ENCODE measurements around the gene CDH4. TPM values are rescaled to one million over a fixed set of nuclear protein-coding genes. Genes with fewer than 3 reads are reported as not detected.
A peak's percentile ranks its signal among the peaks of the same experiment; 100 is the strongest.

Gene CDH4
- polyA plus RNA-seq, 1 donor from 2014 or later, result not detected

GRCh38 chr20:61806314-61806713 lies 554.3 kb downstream of the CDH4 start:
- no peaks in the 10 kb centered on the region for H3K9me3 Mint-ChIP-seq
- H3K27ac Mint-ChIP-seq, result peak overlapping the region in 1 of 3 donors; percentile 76
- no peaks in the 10 kb centered on the region for H3K4me1 Mint-ChIP-seq
- H3K27me3 Mint-ChIP-seq, result peaks cover 4% of the 10 kb centered on the region
- H3K4me3 Mint-ChIP-seq, result no peak overlapping the region
- H3K36me3 Mint-ChIP-seq, result peaks cover 3% of the 10 kb centered on the region

- H3K36me3 Mint-ChIP-seq, result peaks cover 3% of the 10 kb centered on the region
- H3K4me3 Mint-ChIP-seq, result no peak overlapping the region
- H3K27ac Mint-ChIP-seq, result no peak overlapping the region
- H3K9me3 Mint-ChIP-seq, result no peaks in the 10 kb centered on the region
- no peaks in the 10 kb centered on the region for H3K4me1 Mint-ChIP-seq
- H3K27me3 Mint-ChIP-seq, result no peaks in the 10 kb centered on the region
Observed at GRCh38 chr20:61806995-61807394, 554.9 kb downstream of the CDH4 start.

- Mint-ChIP-seq H3K9me3 (no peaks in the 10 kb centered on the region), H3K27me3 (no peaks in the 10 kb centered on the region), H3K27ac (no peak overlapping the region), H3K4me3 (no peak overlapping the region), H3K4me1 (no peaks in the 10 kb centered on the region), H3K36me3 (peaks cover 3% of the 10 kb centered on the region)
Observed at GRCh38 chr20:61807471-61808160, 555.6 kb downstream of the CDH4 start.

GRCh38 chr20:61808447-61808846 lies 556.4 kb downstream of the CDH4 start:
- Mint-ChIP-seq H3K9me3 (no peaks in the 10 kb centered on the region), H3K27ac (no peak overlapping the region), H3K4me3 (no peak overlapping the region), H3K27me3 (no peaks in the 10 kb centered on the region), H3K4me1 (no peaks in the 10 kb centered on the region), H3K36me3 (peaks cover 3% of the 10 kb centered on the region)

- Mint-ChIP-seq H3K36me3 (peaks cover 3% of the 10 kb centered on the region), H3K4me1 (no peaks in the 10 kb centered on the region), H3K4me3 (no peak overlapping the region), H3K27me3 (no peaks in the 10 kb centered on the region), H3K27ac (no peak overlapping the region), H3K9me3 (no peaks in the 10 kb centered on the region)
Observed at GRCh38 chr20:61809006-61809770, 557.1 kb downstream of the CDH4 start.

- Mint-ChIP-seq H3K4me3 (no peak overlapping the region), H3K27ac (no peak overlapping the region), H3K27me3 (no peaks in the 10 kb centered on the region), H3K4me1 (no peaks in the 10 kb centered on the region), H3K9me3 (no peaks in the 10 kb centered on the region), H3K36me3 (peaks cover 3% of the 10 kb centered on the region)
Observed at GRCh38 chr20:61810066-61810737, 558.1 kb downstream of the CDH4 start.

- Mint-ChIP-seq H3K27ac (no peak overlapping the region), H3K27me3 (no peaks in the 10 kb centered on the region), H3K4me1 (no peaks in the 10 kb centered on the region), H3K4me3 (no peak overlapping the region), H3K36me3 (peaks cover 3% of the 10 kb centered on the region), H3K9me3 (no peaks in the 10 kb centered on the region)
Observed at GRCh38 chr20:61810738-61811135, 558.7 kb downstream of the CDH4 start.

- H3K9me3 Mint-ChIP-seq, result no peaks in the 10 kb centered on the region
- no peak overlapping the region for H3K27ac Mint-ChIP-seq
- H3K27me3 Mint-ChIP-seq, result no peaks in the 10 kb centered on the region
- no peaks in the 10 kb centered on the region for H3K4me1 Mint-ChIP-seq
- H3K36me3 Mint-ChIP-seq, result peaks cover 5% of the 10 kb centered on the region
- H3K4me3 Mint-ChIP-seq, result no peak overlapping the region
Observed at GRCh38 chr20:61811166-61811565, 559.1 kb downstream of the CDH4 start.

- Mint-ChIP-seq H3K4me1 (no peaks in the 10 kb centered on the region), H3K27ac (no peak overlapping the region), H3K27me3 (no peaks in the 10 kb centered on the region), H3K4me3 (no peak overlapping the region), H3K9me3 (no peaks in the 10 kb centered on the region), H3K36me3 (peaks cover 5% of the 10 kb centered on the region)
Observed at GRCh38 chr20:61812121-61812844, 560.2 kb downstream of the CDH4 start.

- no peak overlapping the region for H3K4me3 Mint-ChIP-seq
- H3K36me3 Mint-ChIP-seq, result peaks cover 5% of the 10 kb centered on the region
- no peaks in the 10 kb centered on the region for H3K27me3 Mint-ChIP-seq
- H3K9me3 Mint-ChIP-seq, result no peaks in the 10 kb centered on the region
- H3K4me1 Mint-ChIP-seq, result no peaks in the 10 kb centered on the region
- no peak overlapping the region for H3K27ac Mint-ChIP-seq
Observed at GRCh38 chr20:61812845-61813485, 560.9 kb downstream of the CDH4 start.

GRCh38 chr20:61813791-61814190 lies 561.7 kb downstream of the CDH4 start:
- Mint-ChIP-seq H3K36me3 (peaks cover 5% of the 10 kb centered on the region), H3K4me3 (no peak overlapping the region), H3K9me3 (no peaks in the 10 kb centered on the region), H3K4me1 (no peaks in the 10 kb centered on the region), H3K27me3 (no peaks in the 10 kb centered on the region), H3K27ac (no peak overlapping the region)

- no peaks in the 10 kb centered on the region for H3K4me1 Mint-ChIP-seq
- no peak overlapping the region for H3K4me3 Mint-ChIP-seq
- H3K36me3 Mint-ChIP-seq, result peaks cover 5% of the 10 kb centered on the region
- H3K9me3 Mint-ChIP-seq, result no peaks in the 10 kb centered on the region
- no peak overlapping the region for H3K27ac Mint-ChIP-seq
- no peaks in the 10 kb centered on the region for H3K27me3 Mint-ChIP-seq
Observed at GRCh38 chr20:61814244-61814643, 562.2 kb downstream of the CDH4 start.

- no peaks in the 10 kb centered on the region for H3K4me1 Mint-ChIP-seq
- no peak overlapping the region for H3K4me3 Mint-ChIP-seq
- H3K27ac Mint-ChIP-seq, result no peak overlapping the region
- peaks cover 1% of the 10 kb centered on the region for H3K36me3 Mint-ChIP-seq
- H3K9me3 Mint-ChIP-seq, result no peaks in the 10 kb centered on the region
- H3K27me3 Mint-ChIP-seq, result peaks cover 3% of the 10 kb centered on the region
Observed at GRCh38 chr20:61814726-61815125, 562.7 kb downstream of the CDH4 start.

- H3K9me3 Mint-ChIP-seq, result no peaks in the 10 kb centered on the region
- H3K4me3 Mint-ChIP-seq, result no peak overlapping the region
- no peak overlapping the region for H3K27ac Mint-ChIP-seq
- no peaks in the 10 kb centered on the region for H3K4me1 Mint-ChIP-seq
- peaks cover 6% of the 10 kb centered on the region for H3K27me3 Mint-ChIP-seq
- H3K36me3 Mint-ChIP-seq, result peaks cover 1% of the 10 kb centered on the region
Observed at GRCh38 chr20:61815176-61815575, 563.1 kb downstream of the CDH4 start.

GRCh38 chr20:61815678-61816077 lies 563.6 kb downstream of the CDH4 start:
- Mint-ChIP-seq H3K36me3 (peaks cover 1% of the 10 kb centered on the region), H3K27ac (no peak overlapping the region), H3K4me3 (no peak overlapping the region), H3K27me3 (peaks cover 6% of the 10 kb centered on the region), H3K4me1 (no peaks in the 10 kb centered on the region), H3K9me3 (no peaks in the 10 kb centered on the region)
